Limb (tissue), 2 donors: ENCODE data around the gene ATPAF1.
"Not testable (repeated sequence)": the region's sequence is repeated elsewhere in the genome, so short reads cannot be mapped to it uniquely, and the experiment has no call there.

Source experiments
- DNase-seq, 2 donors: peaks; one replicate each; pipeline ENCODE4 v3.0.0-alpha.2; 2016; ENCODE audit errors: extremely low spot score in 2 of 2

Gene ATPAF1, protein sequence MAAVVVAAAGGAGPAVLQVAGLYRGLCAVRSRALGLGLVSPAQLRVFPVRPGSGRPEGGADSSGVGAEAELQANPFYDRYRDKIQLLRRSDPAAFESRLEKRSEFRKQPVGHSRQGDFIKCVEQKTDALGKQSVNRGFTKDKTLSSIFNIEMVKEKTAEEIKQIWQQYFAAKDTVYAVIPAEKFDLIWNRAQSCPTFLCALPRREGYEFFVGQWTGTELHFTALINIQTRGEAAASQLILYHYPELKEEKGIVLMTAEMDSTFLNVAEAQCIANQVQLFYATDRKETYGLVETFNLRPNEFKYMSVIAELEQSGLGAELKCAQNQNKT

DNA sequence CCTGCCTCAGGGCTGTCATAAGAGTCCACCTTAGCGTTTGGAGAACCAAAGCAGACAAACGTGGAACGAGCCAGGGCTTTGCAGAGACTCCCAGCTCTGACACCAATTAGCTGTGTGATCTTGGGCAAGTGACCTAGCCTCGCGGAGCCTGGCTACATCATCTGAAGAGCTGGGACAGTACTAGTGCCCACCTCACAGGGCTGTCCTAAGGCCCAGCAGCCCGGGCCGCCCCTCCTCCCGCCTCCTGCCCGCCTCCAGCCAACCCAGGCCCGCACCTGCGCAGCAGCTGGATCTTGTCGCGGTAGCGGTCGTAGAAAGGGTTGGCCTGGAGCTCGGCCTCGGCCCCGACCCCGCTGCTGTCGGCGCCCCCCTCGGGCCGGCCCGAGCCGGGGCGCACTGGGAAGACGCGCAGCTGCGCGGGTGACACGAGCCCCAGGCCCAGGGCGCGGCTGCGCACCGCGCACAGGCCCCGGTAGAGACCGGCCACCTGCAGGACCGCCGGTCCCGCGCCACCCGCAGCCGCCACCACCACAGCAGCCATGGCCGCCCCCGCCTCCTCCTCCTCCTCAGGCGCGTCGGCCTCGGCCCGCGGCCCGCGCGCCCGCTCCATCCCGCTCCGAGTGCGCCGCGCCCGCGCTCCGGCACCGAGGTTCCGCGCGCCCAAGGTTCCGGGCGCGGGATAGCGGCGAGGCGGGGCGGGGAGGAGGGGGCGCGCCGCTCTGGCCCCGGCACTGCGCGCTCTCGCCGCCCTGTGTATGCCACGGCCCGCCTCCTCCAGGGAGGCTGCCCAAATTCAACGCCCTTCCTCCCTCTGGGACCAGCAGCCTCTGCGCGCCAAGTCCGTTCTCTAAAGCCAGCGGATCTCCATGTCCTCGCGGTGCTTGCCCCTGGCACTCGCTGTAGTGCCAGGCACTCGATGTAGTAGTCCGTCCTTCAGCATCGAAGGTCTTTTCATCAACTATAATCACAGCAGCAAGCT is at the start of gene ATPAF1:
TSS of gene ATPAF1 (minus strand) at position 583 of the 979 bp plus-strand sequence. CDS start at position 541, 42 bp downstream.
- peak; percentile 57 to 84 for DNase-seq

DNA sequence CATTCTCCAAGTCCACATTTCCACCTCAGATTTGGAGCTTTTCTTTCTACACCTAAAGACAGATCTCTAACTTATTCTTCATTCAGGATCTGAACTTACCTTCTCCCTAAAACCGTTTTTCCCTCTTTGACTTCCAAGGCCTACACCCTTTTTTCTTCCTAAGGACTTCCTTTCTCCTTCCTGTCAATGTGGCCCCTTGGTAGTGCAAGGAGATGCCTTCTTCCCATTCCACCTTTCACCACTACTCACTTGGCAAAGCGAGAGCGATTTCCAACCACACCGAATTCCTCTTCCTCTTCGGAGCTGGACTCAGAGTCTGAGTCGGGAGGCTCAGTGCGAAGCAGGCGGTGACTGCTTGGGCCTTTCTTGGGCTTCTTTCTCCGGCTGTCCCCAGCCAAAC is 49.5 kb upstream of the ATPAF1 start:
- DNase-seq, result no peak

DNA sequence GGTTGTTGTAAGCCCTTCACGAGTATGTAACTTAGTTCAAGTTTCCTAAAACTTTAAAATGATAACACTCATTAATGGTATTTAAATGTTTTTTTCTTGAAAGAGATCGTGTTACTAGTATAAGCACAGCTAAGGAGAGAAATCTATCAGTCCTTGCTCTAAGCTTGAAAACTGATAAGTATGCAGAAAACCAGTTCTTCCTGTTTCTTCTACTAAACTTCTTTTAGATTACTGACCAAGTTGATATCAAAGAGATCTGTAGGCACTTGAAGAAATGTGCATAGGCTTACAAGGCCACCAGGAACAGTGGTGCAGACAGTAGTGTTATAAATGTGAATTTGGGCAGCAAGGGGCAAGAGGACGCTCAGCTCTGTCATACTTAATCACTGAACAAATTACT is 46.8 kb upstream of the ATPAF1 start:
- no peak for DNase-seq

DNA sequence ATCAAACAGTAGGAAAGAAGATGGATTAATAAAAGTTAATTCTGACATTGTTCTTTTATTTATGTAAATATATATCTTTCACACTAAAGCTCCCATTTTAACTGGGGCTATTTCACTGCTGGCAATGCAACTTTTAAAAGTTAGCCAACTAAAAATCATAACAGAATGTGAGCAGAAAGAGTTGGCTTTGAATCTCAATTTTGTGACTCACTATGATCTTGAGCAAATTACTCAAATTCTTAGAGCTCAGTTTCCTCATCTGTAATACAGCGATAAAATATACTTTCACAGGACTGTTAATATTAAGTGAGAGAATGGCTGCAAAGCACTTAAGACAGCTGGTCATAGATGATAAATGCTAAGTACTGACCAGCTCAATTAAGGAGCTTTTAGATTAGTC is 40.0 kb upstream of the ATPAF1 start:
- DNase-seq, result no peak

DNA sequence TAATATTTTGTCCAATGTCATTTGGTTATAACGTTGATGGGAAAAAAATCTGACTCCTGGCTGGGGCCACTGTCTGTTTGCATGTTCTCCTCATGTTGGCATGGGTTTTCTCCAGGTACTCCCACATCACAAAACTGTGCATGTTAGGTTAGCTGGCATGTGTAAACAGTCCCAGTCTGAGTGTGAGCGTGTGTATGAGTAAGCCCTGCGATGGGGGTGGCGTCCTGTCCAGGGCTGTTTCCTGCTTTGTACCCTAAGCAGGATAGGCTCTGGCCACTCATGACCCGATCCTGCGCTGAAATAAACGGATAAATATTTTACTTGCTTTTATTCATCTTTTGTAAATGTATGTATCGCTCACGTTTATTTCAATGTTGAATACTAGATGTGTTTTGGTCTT is 37.2 kb upstream of the ATPAF1 start:
- no peak for DNase-seq

DNA sequence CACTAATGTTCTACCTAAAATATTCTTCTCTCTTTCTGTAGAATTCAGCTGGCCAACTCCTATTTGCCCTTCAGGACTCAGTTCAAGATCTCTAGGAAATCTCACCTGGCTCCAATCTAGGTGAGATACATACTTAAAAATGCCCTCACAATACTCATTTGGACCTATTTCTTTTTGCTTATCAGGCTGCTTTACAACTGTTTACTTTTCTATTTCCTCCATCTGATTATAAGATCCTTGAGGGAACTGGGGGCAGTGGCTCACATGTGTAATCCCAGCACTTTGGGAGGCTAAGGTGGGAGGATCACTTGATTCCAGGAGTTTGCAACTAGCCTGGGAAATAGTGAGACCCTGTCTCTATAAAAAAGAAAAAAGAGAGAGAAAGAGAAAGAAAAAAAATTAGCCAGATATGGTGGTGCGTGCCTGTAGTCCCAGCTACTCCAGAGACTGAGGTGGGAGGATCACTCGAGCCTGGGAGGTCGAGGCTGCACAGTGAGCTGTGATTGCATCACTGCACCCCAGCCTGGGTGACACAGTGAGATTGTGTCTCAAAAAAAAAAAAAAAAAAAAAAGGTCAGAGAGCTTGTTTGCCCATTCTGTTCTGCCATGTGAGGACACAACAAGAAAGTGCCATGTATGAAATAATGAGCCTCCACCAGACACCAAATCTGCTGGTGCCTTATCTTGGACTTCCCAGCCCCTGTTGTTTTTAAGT is 35.9 kb upstream of the ATPAF1 start:
- DNase-seq, result no peak

DNA sequence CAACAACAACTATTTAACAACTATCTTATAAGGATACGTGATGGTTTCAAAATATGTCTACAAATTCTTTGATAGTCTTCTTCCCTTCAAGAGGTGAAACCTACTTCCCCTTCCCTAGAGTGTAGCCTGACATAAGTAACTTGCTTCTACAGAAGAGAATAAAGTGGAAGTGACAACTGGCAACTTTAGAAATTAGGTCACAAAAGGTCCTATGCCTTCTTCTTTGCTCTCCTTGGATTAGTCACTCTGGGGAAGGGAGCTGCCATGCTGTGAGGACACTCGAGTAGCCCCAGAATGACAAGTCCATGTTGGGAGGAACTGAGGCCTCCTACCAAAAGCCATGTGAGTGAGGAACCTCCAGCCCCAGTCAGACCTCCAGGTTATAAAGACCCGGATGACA is 31.5 kb upstream of the ATPAF1 start:
- DNase-seq, result no peak

DNA sequence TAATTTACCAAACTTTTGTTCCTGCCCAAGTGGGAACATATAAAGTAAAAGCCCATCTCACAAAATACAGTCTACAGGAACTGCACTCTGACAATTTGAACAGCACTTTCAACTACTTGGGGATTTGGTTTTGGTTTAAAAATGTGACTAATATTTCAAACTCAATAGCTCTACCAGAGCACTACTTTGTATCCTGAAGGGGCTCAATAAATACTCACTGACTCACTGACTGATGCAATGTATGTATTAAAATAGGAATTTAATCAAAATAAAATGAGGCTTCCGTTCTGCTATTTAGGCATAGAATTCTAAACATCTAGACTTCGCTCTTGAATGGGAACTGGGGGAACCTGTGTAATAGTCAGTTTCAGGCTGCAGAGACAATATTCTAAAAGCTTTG is 28.9 kb upstream of the ATPAF1 start:
- DNase-seq, result no peak

DNA sequence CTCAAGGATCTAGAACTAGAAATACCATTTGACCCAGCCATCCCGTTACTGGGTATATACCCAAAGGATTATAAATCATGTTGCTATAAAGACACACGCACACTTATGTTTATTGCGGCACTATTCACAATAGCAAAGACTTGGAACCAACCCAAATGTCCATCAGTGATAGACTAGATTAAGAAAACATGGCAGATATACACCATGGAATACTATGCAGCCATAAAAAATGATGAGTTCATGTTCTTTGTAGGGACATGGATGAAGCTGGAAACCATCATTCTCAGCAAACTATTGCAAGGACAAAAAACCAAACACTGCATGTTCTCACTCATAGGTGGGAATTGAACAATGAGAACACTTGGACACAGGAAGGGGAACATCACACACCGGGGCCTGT is 26.5 kb upstream of the ATPAF1 start:
- DNase-seq, result not testable (repeated sequence)

DNA sequence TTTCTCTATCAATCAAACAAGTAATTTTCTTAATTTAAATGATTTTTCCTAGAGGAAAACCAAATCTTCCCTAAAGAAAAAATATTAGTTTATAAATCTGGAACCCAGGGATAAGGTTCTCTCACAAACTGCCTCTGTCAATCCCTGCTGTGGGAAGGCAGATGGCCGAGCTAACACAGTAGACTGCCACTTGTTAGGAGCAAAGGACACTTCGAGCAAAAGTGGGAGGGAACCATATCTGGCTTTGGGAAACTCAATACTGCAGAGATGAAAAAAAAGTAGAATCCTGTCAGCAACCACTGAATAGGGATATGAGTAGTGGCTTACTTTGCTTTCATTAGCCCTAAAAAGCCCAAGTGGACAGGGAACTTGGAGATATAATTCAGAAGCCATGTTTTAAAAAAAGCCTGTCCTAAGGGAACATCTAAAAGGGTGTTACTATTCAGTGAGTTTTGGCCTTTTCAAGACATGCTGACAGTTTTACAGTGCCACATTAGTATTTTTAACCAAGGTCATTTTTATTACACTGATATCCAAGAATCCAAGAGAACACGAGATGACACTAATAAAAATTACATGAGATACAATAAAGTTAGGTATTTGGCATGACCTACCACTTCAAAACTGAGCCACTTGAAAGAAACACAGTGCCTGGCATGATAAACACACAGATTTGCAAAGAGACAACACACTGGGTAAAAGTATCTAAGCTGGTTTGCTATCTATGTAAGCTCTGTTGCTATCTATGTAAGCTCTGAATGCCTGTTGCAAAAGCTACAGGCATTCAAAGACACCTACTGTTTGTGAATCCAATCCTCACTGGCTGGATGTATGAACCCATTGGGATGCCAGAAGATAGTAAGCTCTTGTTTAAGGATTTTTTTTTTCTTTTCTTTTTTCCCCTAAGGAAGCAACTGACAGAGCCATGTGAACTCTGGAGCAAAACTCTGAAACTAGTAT is 24.9 kb upstream of the ATPAF1 start:
- DNase-seq, result no peak

DNA sequence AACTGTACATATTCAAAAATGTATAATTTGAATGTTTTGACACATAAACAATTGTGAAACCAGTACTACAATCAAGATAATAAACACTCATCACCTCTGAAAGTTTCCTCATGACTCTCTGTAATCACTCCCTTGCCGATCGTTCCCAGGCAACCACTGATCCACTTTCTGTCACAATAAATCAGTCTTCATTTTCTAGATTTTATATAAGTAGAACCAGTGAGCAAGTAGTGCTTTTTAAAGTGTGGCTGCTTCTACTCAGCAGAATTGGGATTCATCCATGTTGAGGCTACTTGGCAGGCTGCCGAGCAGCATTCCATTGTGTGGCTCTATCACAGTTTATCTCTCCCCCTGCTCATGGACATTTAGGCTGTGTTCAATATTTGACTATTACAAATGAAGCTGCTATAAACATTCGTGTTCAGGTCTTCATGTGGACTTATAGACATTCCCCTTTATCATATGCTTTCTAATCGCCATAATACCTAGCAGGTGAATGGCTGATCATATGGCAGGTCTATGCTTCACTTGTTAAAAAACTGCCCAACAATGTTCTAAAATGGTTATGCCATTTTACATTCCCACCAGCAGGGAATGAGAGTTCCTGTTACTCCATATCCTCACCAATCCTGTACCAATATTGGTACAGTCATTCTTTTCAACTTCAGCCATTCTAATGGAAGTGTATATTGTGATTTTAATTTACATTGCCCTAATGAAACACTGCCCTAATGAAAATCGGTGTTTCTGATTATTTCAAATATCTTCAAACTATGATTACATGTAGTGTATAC is 24.0 kb upstream of the ATPAF1 start:
- DNase-seq, result no peak

DNA sequence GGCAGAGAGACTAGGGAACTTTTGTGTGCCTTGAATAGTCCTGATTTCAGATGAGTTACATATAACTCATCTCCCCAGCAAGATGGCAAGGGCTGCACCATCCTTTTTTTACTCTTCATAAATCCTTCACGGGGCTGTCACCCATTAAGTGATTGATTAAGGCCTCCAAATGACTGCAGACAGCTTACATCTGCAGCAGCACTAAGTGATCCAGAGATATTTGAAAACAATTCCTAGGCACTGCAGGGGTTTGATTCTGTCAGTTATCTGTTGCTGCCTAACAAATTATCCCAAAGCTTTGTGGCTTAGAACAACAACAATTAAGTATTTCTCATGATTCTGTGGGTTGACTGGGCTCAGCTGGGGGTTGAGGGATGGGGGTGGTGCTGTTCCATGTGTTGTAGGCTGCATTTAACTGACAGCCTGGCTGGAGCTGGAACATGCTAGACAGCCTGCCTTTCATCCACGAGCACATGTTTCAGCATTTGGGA is 22.8 kb upstream of the ATPAF1 start:
- no peak for DNase-seq

DNA sequence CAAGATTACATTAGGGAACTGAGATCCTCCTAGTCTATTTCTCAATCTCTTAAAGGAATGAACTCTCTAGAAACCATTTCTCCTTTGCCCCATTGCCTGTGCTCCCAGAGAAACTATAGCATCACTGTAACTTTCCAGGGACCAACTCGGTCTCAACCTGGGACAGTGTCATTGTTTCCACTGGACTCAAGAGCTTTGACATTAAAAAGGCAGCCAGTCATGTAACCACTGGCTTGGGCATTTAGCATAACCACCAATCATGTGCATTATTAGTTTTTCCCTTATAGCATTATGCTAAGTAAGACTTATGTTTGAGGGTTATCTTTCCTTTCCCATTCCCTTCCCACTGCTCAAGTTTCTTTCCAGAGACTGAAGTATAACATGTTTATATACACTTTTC is 21.7 kb upstream of the ATPAF1 start:
- DNase-seq, result no peak

DNA sequence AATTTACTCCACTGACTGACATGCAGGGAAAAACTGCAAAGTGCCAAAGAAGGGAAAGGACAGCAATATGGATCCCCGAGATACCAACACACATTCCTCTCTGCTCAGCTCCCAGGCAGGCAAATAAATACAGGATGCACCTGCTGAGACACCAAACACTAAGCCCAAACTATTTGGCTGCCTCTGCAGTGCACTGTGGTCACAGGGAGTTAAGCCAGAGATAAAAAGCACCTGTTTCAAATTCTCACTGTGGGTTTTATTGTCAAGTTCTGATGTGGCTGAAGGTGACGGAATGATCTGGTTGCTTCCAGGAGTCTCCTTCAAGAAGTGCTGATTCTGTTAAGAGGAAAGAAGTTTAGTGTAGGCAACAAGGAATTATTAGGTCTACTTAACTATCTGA is 21.2 kb upstream of the ATPAF1 start:
- DNase-seq, result peak in 1 of 2 donors; percentile 9

DNA sequence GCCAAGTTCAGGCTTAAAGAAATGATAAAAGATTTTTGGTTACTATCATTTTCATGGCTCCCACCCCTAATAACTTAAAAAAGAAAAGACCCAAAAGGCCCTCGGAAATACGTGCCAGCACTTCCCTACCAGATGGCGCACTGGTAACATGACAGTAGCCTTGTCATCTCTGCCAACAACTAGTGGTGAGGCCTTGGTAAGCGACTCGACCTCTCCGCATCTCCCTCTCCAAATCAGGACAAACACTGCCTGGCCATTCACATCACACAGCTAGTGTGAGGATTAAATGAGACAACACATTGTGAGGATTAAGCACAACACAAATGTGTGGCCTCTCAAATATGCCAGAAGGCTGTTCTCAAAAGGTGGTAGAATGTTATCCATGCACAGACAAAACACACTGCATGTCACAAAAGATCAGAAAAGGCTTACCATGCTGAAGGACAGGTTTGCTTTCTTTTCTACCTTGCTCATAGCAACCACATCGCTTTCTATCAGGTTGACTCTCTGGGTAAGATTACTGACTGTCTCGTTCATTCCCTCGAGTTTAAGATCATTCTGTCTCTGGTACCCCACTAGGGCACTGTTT is 19.9 kb upstream of the ATPAF1 start:
- no peak for DNase-seq

DNA sequence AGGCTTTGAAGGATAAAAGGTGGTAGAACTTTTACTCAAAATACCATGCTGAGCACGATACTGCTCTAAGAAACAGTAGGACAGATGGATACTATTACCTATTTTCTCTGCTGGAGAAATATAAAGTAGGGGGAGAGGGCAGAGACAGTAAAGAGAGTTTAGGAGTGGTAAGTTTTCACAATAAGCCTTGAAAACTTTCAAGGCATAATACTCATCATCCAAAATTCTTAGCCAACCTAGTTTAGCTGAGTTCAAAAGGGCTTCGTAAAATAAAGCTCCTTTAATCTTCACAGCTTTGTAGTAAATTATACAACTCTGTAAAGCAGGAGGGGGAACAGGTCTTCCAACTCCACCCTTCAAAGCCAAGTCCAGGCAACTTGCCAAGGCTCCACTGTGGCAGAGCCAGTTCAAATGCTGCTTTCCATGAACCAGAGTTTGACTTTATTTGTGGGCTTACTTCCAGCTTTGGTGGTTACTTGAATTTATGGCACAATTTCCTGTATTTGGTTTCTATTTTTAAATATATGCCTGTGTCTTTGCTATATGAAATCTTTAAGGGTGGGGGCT is 19.0 kb upstream of the ATPAF1 start:
- peak; percentile 60 to 71 for DNase-seq

DNA sequence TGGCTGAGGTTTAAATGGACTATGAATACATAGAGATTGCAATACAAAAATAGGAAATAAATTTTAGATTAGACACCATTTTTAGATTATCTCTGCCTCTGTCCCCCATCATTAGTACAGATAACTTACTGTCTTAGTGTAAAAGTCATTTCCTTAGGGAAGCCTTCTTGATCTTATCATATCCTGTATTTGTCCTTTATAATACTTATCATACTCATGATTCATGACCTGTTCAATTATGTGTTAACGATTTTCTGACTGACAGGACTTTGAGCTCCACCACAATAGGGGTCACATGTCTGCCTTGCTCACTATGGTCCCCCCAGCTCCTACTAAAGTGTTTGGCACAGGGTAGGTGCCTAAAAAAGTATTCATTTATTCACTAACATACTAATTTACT is 18.1 kb upstream of the ATPAF1 start:
- DNase-seq, result no peak

DNA sequence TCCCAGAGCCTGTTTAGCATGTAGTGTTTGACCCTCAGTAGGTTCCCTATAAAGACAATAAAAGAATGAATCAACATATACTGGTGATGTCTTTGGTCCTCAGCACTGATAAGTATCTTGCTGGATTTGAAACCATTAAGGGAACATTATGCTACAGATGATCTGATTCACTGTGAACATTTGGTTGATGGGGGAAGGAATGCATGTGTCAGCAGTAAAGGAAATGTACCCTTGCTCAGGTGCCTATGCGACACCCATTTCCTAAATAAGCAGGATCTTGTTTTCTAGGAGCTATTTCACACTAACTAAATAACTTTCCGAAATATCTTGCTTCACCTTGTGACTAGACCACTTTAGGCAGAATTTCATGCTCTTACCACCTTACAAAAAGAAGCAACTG is 16.5 kb upstream of the ATPAF1 start:
- no peak for DNase-seq

DNA sequence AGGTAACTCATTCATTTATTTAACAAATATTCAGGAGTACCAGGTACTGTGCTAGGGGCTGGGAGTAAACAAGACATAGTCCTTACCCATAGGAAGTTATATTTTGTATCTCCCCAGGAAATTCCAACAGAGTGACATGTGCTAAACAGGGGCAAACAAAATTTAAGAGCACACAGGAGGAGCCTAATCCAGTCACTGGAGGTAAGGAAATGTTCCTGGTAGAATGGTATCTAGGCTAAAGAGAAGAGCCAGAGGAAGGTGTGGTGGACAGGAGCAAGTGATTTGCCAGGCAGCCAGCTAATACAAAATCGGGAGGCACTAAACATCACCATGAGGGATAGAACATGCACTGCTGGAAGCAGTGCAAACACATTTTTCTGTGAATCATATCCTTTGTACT is 13.9 kb upstream of the ATPAF1 start:
- no peak for DNase-seq
